ENCODE results near the gene UXS1. TPM values are rescaled to one million over a fixed set of nuclear protein-coding genes. Genes with fewer than 3 reads are reported as not detected.

Gene UXS1
- total RNA-seq, 4 donors from 2014 or later, result 16.7 to 46.2 (median 34.9) TPM

- 96 to 99% methylated on average over 4 of the region's 4 CpGs for WGBS, 2 donors
- no peak overlapping the region for H3K4me3 ChIP-seq (ENCODE audit: low read depth, poor library complexity, severe bottlenecking)
- DNase-seq (ENCODE audit: low spot score in 2 of 2), result no peak
- intact Hi-C loops (cut with DNase I; ENCODE audit: low total_unique reads), result no loop called here
- no peak for TF ChIP-seq CTCF (IDR thresholded peaks at IDR 0.05)
- TF ChIP-seq POLR2A (IDR thresholded peaks at IDR 0.05), result no peak
These were observed 36.0 kb downstream of the UXS1 start for GRCh38 chr2:106158131-106158530.

- 83 to 90% methylated on average over 3 of the region's 3 CpGs for WGBS, 2 donors
- no peak overlapping the region for H3K4me3 ChIP-seq (ENCODE audit: low read depth, poor library complexity, severe bottlenecking)
- intact Hi-C loops (cut with DNase I; ENCODE audit: low total_unique reads), result no loop called here
- DNase-seq (ENCODE audit: low spot score in 2 of 2), result no peak
- TF ChIP-seq POLR2A (IDR thresholded peaks at IDR 0.05) (no peak), CTCF (IDR thresholded peaks at IDR 0.05) (no peak)
These were observed 36.7 kb downstream of the UXS1 start for GRCh38 chr2:106157416-106157815.

GRCh38 chr2:106156305-106157296 is 37.5 kb downstream of the UXS1 start:
- no peak for TF ChIP-seq CTCF (IDR thresholded peaks at IDR 0.05)
- no peak for TF ChIP-seq POLR2A (IDR thresholded peaks at IDR 0.05)
- WGBS, 2 donors, result 94 to 95% methylated on average over 10 of the region's 10 CpGs
- intact Hi-C loops (cut with DNase I; ENCODE audit: low total_unique reads), result no loop called here

GRCh38 chr2:106153781-106154180 is 40.3 kb downstream of the UXS1 start:
- no peak for TF ChIP-seq CTCF (IDR thresholded peaks at IDR 0.05)
- TF ChIP-seq POLR2A (IDR thresholded peaks at IDR 0.05), result no peak
- WGBS, 2 donors, result 81 to 86% methylated on average over 1 of the region's 1 CpG
- DNase-seq (ENCODE audit: low spot score in 2 of 2), result no peak
- no peak overlapping the region for H3K4me3 ChIP-seq (ENCODE audit: low read depth, poor library complexity, severe bottlenecking)
- intact Hi-C loops (cut with DNase I; ENCODE audit: low total_unique reads), result no loop called here

More at GRCh38 chr2:106156305-106157296, 37.5 kb downstream of the UXS1 start:
- no peak for DNase-seq (ENCODE audit: low spot score in 2 of 2)
- no peak overlapping the region for H3K4me3 ChIP-seq (ENCODE audit: low read depth, poor library complexity, severe bottlenecking)

- intact Hi-C loops (cut with DNase I; ENCODE audit: low total_unique reads), result no loop called here
- H3K4me3 ChIP-seq (ENCODE audit: low read depth, poor library complexity, severe bottlenecking), result no peak overlapping the region
- TF ChIP-seq POLR2A (IDR thresholded peaks at IDR 0.05) (no peak), CTCF (IDR thresholded peaks at IDR 0.05) (no peak)
- DNase-seq (ENCODE audit: low spot score in 2 of 2), result no peak
- WGBS, 2 donors, result 92 to 96% methylated on average over 3 of the region's 3 CpGs
These were observed 46.4 kb downstream of the UXS1 start for GRCh38 chr2:106147665-106148064.
